Neural progenitor cell (in vitro differentiated cells): ENCODE measurements around the gene ARHGAP26. TPM values are rescaled to one million over a fixed set of nuclear protein-coding genes. Genes with fewer than 3 reads are reported as not detected.
"Not testable (repeated sequence)": the region's sequence is repeated elsewhere in the genome, so short reads cannot be mapped to it uniquely, and the experiment has no call there.

ENCODE experiments used
- DNase-seq: peaks from one replicate; pipeline ENCODE4 v3.0.0-alpha.2; 2016; ENCODE audit warnings: low spot score
- H2AFZ ChIP-seq: fragments of 200-600 bp; sonication (generic); replicated peaks from 2 replicates; pipeline ENCODE4 v1.6.1; 2016; ENCODE audit warnings: antibody characterized with exemption
- H3F3A ChIP-seq: fragments of 200-600 bp; sonication (generic); 2 replicates; pipeline ENCODE4 v1.6.1; 2016; ENCODE audit warnings: antibody characterized with exemption, low read depth
- H3K27ac ChIP-seq: fragments of 200-600 bp; sonication (generic); 2 replicates; pipeline ENCODE4 v1.5.1; 2016; ENCODE audit warnings: mild to moderate bottlenecking
- H3K27me3 ChIP-seq: fragments of 200-600 bp; sonication (generic); 2 replicates; pipeline ENCODE4 v1.6.1; 2016; ENCODE audit warnings: mild to moderate bottlenecking, moderate library complexity
- H3K36me3 ChIP-seq: fragments of 200-600 bp; sonication (generic); 2 replicates; pipeline ENCODE4 v1.5.1; 2016
- H3K4me1 ChIP-seq: fragments of 200-600 bp; sonication (generic); 2 replicates; pipeline ENCODE4 v1.6.1; 2016; ENCODE audit warnings: mixed run types
- H3K4me2 ChIP-seq: fragments of 200-600 bp; sonication (generic); 2 replicates; pipeline ENCODE4 v1.6.1; 2016
- H3K4me3 ChIP-seq: fragments of 200-600 bp; sonication (generic); 2 replicates; pipeline ENCODE4 v1.5.1; 2016
- H3K79me2 ChIP-seq: fragments of 200-600 bp; sonication (generic); 2 replicates; pipeline ENCODE4 v1.6.1; 2016; ENCODE audit warnings: low read depth
- H3K9ac ChIP-seq: fragments of 200-600 bp; sonication (generic); 2 replicates; pipeline ENCODE4 v1.6.1; 2016
- H3K9me3 ChIP-seq: fragments of 200-600 bp; sonication (generic); 2 replicates; pipeline ENCODE4 v1.5.1; 2016; ENCODE audit warnings: low read depth
- H4K20me1 ChIP-seq: fragments of 200-600 bp; sonication (generic); 2 replicates; pipeline ENCODE4 v1.6.1; 2016; ENCODE audit warnings: low read depth
- H3K27ac Mint-ChIP-seq: 3 replicates; pipeline ENCODE4 v1.8.0; 2021; ENCODE audit warnings: mixed read lengths
- H3K27me3 Mint-ChIP-seq: 2 replicates; pipeline ENCODE4 v1.8.0; 2022; ENCODE audit warnings: low read depth, mild to moderate bottlenecking, inconsistent platforms, moderate library complexity, mixed read lengths; ENCODE audit not compliant: insufficient read depth
- H3K36me3 Mint-ChIP-seq: 3 replicates; pipeline ENCODE4 v1.8.0; 2021; ENCODE audit warnings: mixed read lengths
- H3K4me1 Mint-ChIP-seq: 3 replicates; pipeline ENCODE4 v1.8.0; 2021; ENCODE audit warnings: mixed read lengths
- H3K4me3 Mint-ChIP-seq: 3 replicates; pipeline ENCODE4 v1.8.0; 2021; ENCODE audit warnings: mild to moderate bottlenecking, moderate library complexity, mixed read lengths
- H3K9me3 Mint-ChIP-seq: 3 replicates; pipeline ENCODE4 v1.8.0; 2020; ENCODE audit warnings: mixed read lengths
- CTCF ChIP-seq: fragments of 200-600 bp; sonication (generic); IDR thresholded peaks from 2 replicates; pipeline ENCODE4 v1.5.1; 2017; ENCODE audit warnings: antibody characterized with exemption, mild to moderate bottlenecking
- EZH2 ChIP-seq: fragments of 200-600 bp; sonication (generic); IDR thresholded peaks from 2 replicates; pipeline ENCODE4 v1.6.1; 2017; ENCODE audit warnings: antibody characterized with exemption, mild to moderate bottlenecking, moderate library complexity
- EZH2phosphoT487 ChIP-seq: fragments of 200-600 bp; sonication (generic); IDR thresholded peaks from 2 replicates; pipeline ENCODE4 v1.6.1; 2017; ENCODE audit warnings: antibody characterized with exemption
- total RNA-seq: library from RNA; depleted of rRNA; stranded (reverse); fragments of >200 nt; gene quantifications from 2 replicates; pipeline ENCODE4 v1.2.3, GENCODE V29; 2015; ENCODE audit warnings: low replicate concordance

Gene ARHGAP26
- total RNA-seq, 1 donor from 2014 or later: 7.0 TPM

- no peaks in the 10 kb centered on the region for H3K27me3 ChIP-seq
- TF ChIP-seq EZH2: no peak
- no peak for TF ChIP-seq CTCF
- no peak for TF ChIP-seq EZH2phosphoT487
- H3K27ac Mint-ChIP-seq: peak overlapping the region; percentile 4
- no peaks in the 10 kb centered on the region for H3K36me3 Mint-ChIP-seq
- no peaks in the 10 kb centered on the region for H3K36me3 ChIP-seq
- no peaks in the 10 kb centered on the region for H3K79me2 ChIP-seq
- no peaks in the 10 kb centered on the region for H3F3A ChIP-seq
- no peak overlapping the region for H3K9ac ChIP-seq
- H3K4me3 ChIP-seq: no peak overlapping the region
- H2AFZ ChIP-seq: no peak overlapping the region
- H3K9me3 Mint-ChIP-seq: no peaks in the 10 kb centered on the region
- H3K27ac ChIP-seq: no peak overlapping the region
- H4K20me1 ChIP-seq: no peaks in the 10 kb centered on the region
- DNase-seq: no peak
- no peaks in the 10 kb centered on the region for H3K4me1 ChIP-seq
- H3K27me3 Mint-ChIP-seq: no peaks in the 10 kb centered on the region
- H3K9me3 ChIP-seq: no peaks in the 10 kb centered on the region
- H3K4me3 Mint-ChIP-seq: no peak overlapping the region
- H3K4me1 Mint-ChIP-seq: peaks cover 3% of the 10 kb centered on the region
- no peak overlapping the region for H3K4me2 ChIP-seq
Observed at GRCh38 chr5:142924135-142924883, 154.1 kb downstream of the ARHGAP26 start.

- H3K4me3 Mint-ChIP-seq: no peak overlapping the region
- no peak overlapping the region for H3K4me2 ChIP-seq
Observed at GRCh38 chr5:142925795-142926194, 155.6 kb downstream of the ARHGAP26 start.

GRCh38 chr5:142926549-142926948, 156.4 kb downstream of the ARHGAP26 start:
- H3K4me2 ChIP-seq: no peak overlapping the region
- Mint-ChIP-seq H3K36me3 (no peaks in the 10 kb centered on the region), H3K4me3 (no peak overlapping the region), H3K27me3 (no peaks in the 10 kb centered on the region), H3K9me3 (no peaks in the 10 kb centered on the region), H3K27ac (no peak overlapping the region), H3K4me1 (peaks cover 3% of the 10 kb centered on the region)
- no peaks in the 10 kb centered on the region for H3K9me3 ChIP-seq
- H3K27me3 ChIP-seq: no peaks in the 10 kb centered on the region
- no peaks in the 10 kb centered on the region for H3K4me1 ChIP-seq
- H3F3A ChIP-seq: no peaks in the 10 kb centered on the region
- H3K27ac ChIP-seq: no peak overlapping the region
- H3K4me3 ChIP-seq: no peak overlapping the region
- H2AFZ ChIP-seq: no peak overlapping the region
- TF ChIP-seq EZH2phosphoT487: no peak
- TF ChIP-seq CTCF: no peak
- no peaks in the 10 kb centered on the region for H3K36me3 ChIP-seq
- no peaks in the 10 kb centered on the region for H4K20me1 ChIP-seq
- H3K9ac ChIP-seq: no peak overlapping the region
- H3K79me2 ChIP-seq: no peaks in the 10 kb centered on the region
- DNase-seq: no peak

More at GRCh38 chr5:142925795-142926194, 155.6 kb downstream of the ARHGAP26 start:
- Histone ChIP-seq H4K20me1 (no peaks in the 10 kb centered on the region), H3F3A (no peaks in the 10 kb centered on the region), H3K9me3 (no peaks in the 10 kb centered on the region), H3K4me1 (no peaks in the 10 kb centered on the region), H3K36me3 (no peaks in the 10 kb centered on the region), H3K4me3 (no peak overlapping the region), H3K9ac (no peak overlapping the region), H3K79me2 (no peaks in the 10 kb centered on the region), H2AFZ (no peak overlapping the region), H3K27me3 (no peaks in the 10 kb centered on the region), H3K27ac (no peak overlapping the region)
- no peak for TF ChIP-seq EZH2
- no peak for TF ChIP-seq EZH2phosphoT487
- no peak for TF ChIP-seq CTCF
- Mint-ChIP-seq H3K36me3 (no peaks in the 10 kb centered on the region), H3K9me3 (no peaks in the 10 kb centered on the region), H3K27ac (no peak overlapping the region), H3K4me1 (peaks cover 3% of the 10 kb centered on the region), H3K27me3 (no peaks in the 10 kb centered on the region)
- DNase-seq: no peak

GRCh38 chr5:142928999-142929398, 158.8 kb downstream of the ARHGAP26 start:
- not testable (repeated sequence) for H3K4me1 ChIP-seq, H3K4me3 Mint-ChIP-seq, H3K36me3 Mint-ChIP-seq, H3K36me3 ChIP-seq, H3K27ac ChIP-seq, H3K9me3 Mint-ChIP-seq, H3K4me1 Mint-ChIP-seq, DNase-seq, H3K9ac ChIP-seq, H3K27me3 ChIP-seq, H3K4me2 ChIP-seq, H3K79me2 ChIP-seq, H4K20me1 ChIP-seq, H3K4me3 ChIP-seq, H3K27ac Mint-ChIP-seq, H3K27me3 Mint-ChIP-seq, H3K9me3 ChIP-seq, H2AFZ ChIP-seq, H3F3A ChIP-seq
